Measurements from ENCODE around the gene SLC25A21. TPM values are rescaled to one million over a fixed set of nuclear protein-coding genes. Genes with fewer than 3 reads are reported as not detected.
A peak's percentile ranks its signal among the peaks of the same experiment; 100 is the strongest.
"Not testable (repeated sequence)": the region's sequence is repeated elsewhere in the genome, so short reads cannot be mapped to it uniquely, and the experiment has no call there.

SLC25A21 gene
- total RNA-seq, 1 donor from 2014 or later, result not detected

- Mint-ChIP-seq H3K27ac (no peak within 1 kb of the TSS), H3K36me3 (ENCODE audit: low read depth) (no peaks in the 10 kb centered on the region)
Observed at GRCh38 chr14:37197421-37198272, 25.2 kb upstream of the SLC25A21 start, which contains the start of gene MIPOL1. TSS of gene MIPOL1 (plus strand) at chr14:37197937. CDS start at chr14:37247889, 49,952 bp downstream.

GRCh38 chr14:37196604-37197420 lies 24.4 kb upstream of the SLC25A21 start:
- H3K36me3 Mint-ChIP-seq (ENCODE audit: low read depth), result no peaks in the 10 kb centered on the region
- H3K27ac Mint-ChIP-seq, result no peak overlapping the region
- DNase-seq (ENCODE audit: low spot score), result no peak
- peak overlapping the region; percentile 60 for H3K4me3 Mint-ChIP-seq (ENCODE audit: low read depth)
- H3K4me1 Mint-ChIP-seq (ENCODE audit: low read depth), result no peaks in the 10 kb centered on the region
- H3K9me3 Mint-ChIP-seq, result no peaks in the 10 kb centered on the region
- intact Hi-C loops (cut with micrococcal nuclease), result no loop called here
- H3K27me3 Mint-ChIP-seq (ENCODE audit: low read depth), result peaks cover 13% of the 10 kb centered on the region

More at GRCh38 chr14:37197421-37198272, 25.2 kb upstream of the SLC25A21 start, which contains the start of gene MIPOL1:
- Mint-ChIP-seq H3K4me1 (ENCODE audit: low read depth) (no peaks in the 10 kb centered on the region), H3K27me3 (ENCODE audit: low read depth) (peaks cover 13% of the 10 kb centered on the region), H3K4me3 (ENCODE audit: low read depth) (peak within 1 kb of the TSS; percentile 60), H3K9me3 (no peaks in the 10 kb centered on the region)
- no peak for DNase-seq (ENCODE audit: low spot score)
- intact Hi-C loops (cut with micrococcal nuclease), result no loop called here

- no peaks in the 10 kb centered on the region for H3K36me3 Mint-ChIP-seq (ENCODE audit: low read depth)
- H3K4me3 Mint-ChIP-seq (ENCODE audit: low read depth), result no peak overlapping the region
- intact Hi-C loops (cut with micrococcal nuclease), result no loop called here
- H3K9me3 Mint-ChIP-seq, result peaks cover 6% of the 10 kb centered on the region
- H3K27ac Mint-ChIP-seq, result no peak overlapping the region
- DNase-seq (ENCODE audit: low spot score), result no peak
- no peaks in the 10 kb centered on the region for H3K4me1 Mint-ChIP-seq (ENCODE audit: low read depth)
- peaks cover 13% of the 10 kb centered on the region for H3K27me3 Mint-ChIP-seq (ENCODE audit: low read depth)
Observed at GRCh38 chr14:37195327-37195726, 22.9 kb upstream of the SLC25A21 start.

GRCh38 chr14:37194698-37195097 lies 22.3 kb upstream of the SLC25A21 start:
- H3K27me3 Mint-ChIP-seq (ENCODE audit: low read depth), result peaks cover 13% of the 10 kb centered on the region
- intact Hi-C loops (cut with micrococcal nuclease), result no loop called here
- H3K4me3 Mint-ChIP-seq (ENCODE audit: low read depth), result no peak overlapping the region
- H3K9me3 Mint-ChIP-seq, result peaks cover 6% of the 10 kb centered on the region
- no peak for DNase-seq (ENCODE audit: low spot score)
- H3K27ac Mint-ChIP-seq, result no peak overlapping the region
- no peaks in the 10 kb centered on the region for H3K36me3 Mint-ChIP-seq (ENCODE audit: low read depth)
- no peaks in the 10 kb centered on the region for H3K4me1 Mint-ChIP-seq (ENCODE audit: low read depth)

GRCh38 chr14:37189733-37190132 lies 17.3 kb upstream of the SLC25A21 start:
- H3K36me3 Mint-ChIP-seq (ENCODE audit: low read depth); DNase-seq (ENCODE audit: low spot score); H3K27me3 Mint-ChIP-seq (ENCODE audit: low read depth); H3K4me1 Mint-ChIP-seq (ENCODE audit: low read depth); intact Hi-C loops (cut with micrococcal nuclease); H3K4me3 Mint-ChIP-seq (ENCODE audit: low read depth); H3K27ac Mint-ChIP-seq: not testable (repeated sequence)
- peaks cover 11% of the 10 kb centered on the region for H3K9me3 Mint-ChIP-seq

DNA sequence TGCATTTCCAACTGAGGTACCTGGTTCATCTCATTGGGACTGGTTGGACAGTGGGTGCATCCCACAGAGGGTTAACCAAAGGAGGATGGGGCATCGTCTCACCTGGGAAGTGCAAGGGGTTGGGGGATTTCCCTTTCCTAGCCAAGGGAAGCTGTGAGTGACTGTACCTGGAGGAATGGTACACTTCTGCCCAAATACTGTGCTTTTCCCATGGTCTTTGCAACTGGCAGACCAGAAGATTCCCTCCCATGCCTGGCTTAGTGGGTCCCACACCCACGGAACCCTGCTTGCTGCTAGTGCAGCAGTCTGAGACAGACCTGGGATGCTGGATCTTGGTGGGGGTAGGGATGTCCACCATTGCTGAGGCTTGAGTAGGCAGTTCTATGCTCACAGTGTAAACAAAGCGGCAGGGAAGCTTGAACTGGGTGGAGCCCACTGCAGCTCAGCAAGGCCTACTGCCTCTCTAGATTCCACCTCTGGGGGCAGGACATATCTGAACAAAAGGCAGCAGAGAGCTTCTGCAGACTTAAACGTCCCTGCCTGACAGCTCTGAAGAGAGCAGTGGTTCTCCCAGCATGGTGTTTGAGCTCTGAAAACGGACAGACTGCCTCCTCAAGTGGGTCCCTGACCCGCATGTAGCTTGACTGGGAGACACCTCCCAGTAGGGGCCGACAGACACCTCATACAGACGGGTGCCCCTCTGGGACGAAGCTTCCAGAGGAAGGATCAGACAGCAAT lies 15.6 kb upstream of the SLC25A21 start:
- H3K4me1 Mint-ChIP-seq (ENCODE audit: low read depth); intact Hi-C loops (cut with micrococcal nuclease); H3K36me3 Mint-ChIP-seq (ENCODE audit: low read depth); H3K4me3 Mint-ChIP-seq (ENCODE audit: low read depth); H3K27ac Mint-ChIP-seq; H3K27me3 Mint-ChIP-seq (ENCODE audit: low read depth); DNase-seq (ENCODE audit: low spot score): not testable (repeated sequence)
- peaks cover 11% of the 10 kb centered on the region for H3K9me3 Mint-ChIP-seq

DNA sequence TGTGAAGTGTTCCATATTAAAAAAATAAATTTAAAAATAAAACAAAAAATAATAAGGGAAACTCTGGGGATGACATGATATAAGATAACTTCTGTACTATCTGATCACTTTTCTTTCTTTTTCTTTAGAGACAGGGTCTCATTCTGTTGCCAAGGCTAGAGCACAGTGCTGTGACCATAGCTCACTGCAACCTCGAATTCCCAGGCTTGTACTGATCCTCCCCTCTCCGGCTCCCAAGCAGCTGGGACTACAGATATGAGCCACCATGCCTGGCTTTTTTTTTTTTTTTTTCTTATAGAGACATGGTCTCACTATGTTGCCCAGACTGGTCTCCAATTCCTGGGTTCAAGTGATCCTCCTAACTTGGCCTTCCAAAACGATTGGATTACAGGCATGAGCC lies 14.9 kb upstream of the SLC25A21 start:
- Mint-ChIP-seq H3K27me3 (ENCODE audit: low read depth) (no peaks in the 10 kb centered on the region), H3K4me3 (ENCODE audit: low read depth) (no peak overlapping the region), H3K27ac (no peak overlapping the region), H3K9me3 (peaks cover 12% of the 10 kb centered on the region), H3K4me1 (ENCODE audit: low read depth) (no peaks in the 10 kb centered on the region), H3K36me3 (ENCODE audit: low read depth) (no peaks in the 10 kb centered on the region)
- intact Hi-C loops (cut with micrococcal nuclease), result no loop called here
- DNase-seq (ENCODE audit: low spot score), result no peak

DNA sequence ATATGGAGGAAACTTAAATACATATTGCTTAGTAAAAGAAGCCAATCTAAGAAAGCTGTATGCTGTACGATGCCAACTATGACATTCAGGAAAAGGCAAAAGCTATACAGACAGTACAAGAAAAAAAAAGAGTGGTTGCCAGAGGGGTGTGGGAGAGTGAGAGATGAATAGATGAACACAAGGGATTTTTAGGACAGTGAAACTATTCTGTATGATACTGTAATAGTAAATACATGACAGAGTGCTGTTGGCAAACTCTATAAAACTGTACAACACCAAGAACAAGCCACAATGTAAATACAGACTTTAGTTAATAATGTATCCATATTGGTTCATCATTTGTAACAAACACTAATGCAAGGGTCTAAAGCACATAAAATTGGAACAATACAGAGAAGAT lies 14.5 kb upstream of the SLC25A21 start:
- no peak overlapping the region for H3K4me3 Mint-ChIP-seq (ENCODE audit: low read depth)
- no peaks in the 10 kb centered on the region for H3K27me3 Mint-ChIP-seq (ENCODE audit: low read depth)
- no peaks in the 10 kb centered on the region for H3K36me3 Mint-ChIP-seq (ENCODE audit: low read depth)
- peaks cover 16% of the 10 kb centered on the region for H3K9me3 Mint-ChIP-seq
- DNase-seq (ENCODE audit: low spot score), result no peak
- intact Hi-C loops (cut with micrococcal nuclease), result no loop called here
- no peaks in the 10 kb centered on the region for H3K4me1 Mint-ChIP-seq (ENCODE audit: low read depth)
- H3K27ac Mint-ChIP-seq, result no peak overlapping the region

DNA sequence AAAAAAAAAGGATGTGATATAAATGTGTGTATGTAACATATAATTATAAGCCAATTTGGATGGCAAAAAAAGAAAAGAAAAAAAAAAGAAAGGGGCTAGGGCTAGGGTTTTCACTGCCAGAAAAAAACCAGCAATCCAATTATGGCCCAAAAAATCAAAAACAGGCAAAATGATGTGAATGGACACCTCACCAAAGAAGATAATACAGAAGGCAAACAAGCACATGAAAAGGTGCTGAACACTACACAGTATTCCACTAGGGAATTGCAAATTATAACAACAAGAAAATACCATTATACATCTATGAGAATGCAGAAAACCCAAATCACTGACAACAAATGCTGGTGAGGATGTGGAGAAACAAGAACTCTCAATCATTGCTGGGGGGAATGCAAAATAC lies 13.3 kb upstream of the SLC25A21 start:
- H3K36me3 Mint-ChIP-seq (ENCODE audit: low read depth), result no peaks in the 10 kb centered on the region
- intact Hi-C loops (cut with micrococcal nuclease), result no loop called here
- H3K4me1 Mint-ChIP-seq (ENCODE audit: low read depth), result no peaks in the 10 kb centered on the region
- H3K27me3 Mint-ChIP-seq (ENCODE audit: low read depth), result no peaks in the 10 kb centered on the region
- H3K4me3 Mint-ChIP-seq (ENCODE audit: low read depth), result no peak overlapping the region
- no peak for DNase-seq (ENCODE audit: low spot score)
- H3K27ac Mint-ChIP-seq, result no peak overlapping the region
- H3K9me3 Mint-ChIP-seq, result peaks cover 14% of the 10 kb centered on the region

DNA sequence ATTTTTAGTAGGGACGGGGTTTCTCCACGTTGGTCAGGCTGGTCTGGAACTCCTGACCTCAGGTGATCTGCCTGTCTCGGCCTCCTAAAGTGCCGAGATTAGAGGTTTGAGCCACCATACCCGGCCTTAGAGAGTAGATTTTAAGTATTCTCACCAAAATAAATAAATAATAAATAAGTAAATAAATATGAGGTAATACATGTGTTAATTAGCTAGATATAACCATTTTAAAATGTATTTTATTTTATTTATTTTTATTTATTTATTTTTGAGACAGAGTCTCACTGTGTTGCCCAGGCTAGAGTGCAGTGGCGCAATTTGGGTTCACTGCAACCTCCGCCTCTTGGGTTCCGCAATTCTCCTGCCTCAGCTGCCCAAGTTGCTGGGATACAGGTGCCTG lies 12.1 kb upstream of the SLC25A21 start:
- DNase-seq (ENCODE audit: low spot score); H3K27ac Mint-ChIP-seq; H3K4me3 Mint-ChIP-seq (ENCODE audit: low read depth); intact Hi-C loops (cut with micrococcal nuclease); H3K36me3 Mint-ChIP-seq (ENCODE audit: low read depth); H3K27me3 Mint-ChIP-seq (ENCODE audit: low read depth); H3K4me1 Mint-ChIP-seq (ENCODE audit: low read depth): not testable (repeated sequence)
- H3K9me3 Mint-ChIP-seq, result peaks cover 15% of the 10 kb centered on the region

DNA sequence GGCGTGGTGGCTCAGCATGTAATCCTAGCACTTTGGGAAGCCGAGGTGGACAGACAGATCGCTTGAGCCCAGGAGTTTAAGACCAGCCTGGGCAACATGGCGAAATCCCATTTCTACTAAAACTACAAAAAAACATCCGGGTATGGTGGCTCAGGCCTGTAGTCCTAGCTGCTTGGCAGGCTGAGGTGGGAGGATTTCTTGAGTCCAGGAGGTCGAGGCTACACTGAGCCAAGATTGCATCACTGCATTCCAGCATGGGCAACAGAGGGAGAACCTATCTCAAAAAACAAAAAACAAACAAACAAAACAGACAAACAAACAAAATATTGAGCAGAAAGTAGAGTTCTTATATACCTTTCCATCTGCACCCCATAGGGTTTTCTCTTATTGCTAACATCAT lies 9.0 kb upstream of the SLC25A21 start:
- Mint-ChIP-seq H3K9me3 (peaks cover 18% of the 10 kb centered on the region), H3K4me3 (ENCODE audit: low read depth) (no peak overlapping the region), H3K36me3 (ENCODE audit: low read depth) (no peaks in the 10 kb centered on the region), H3K27ac (no peak overlapping the region), H3K4me1 (ENCODE audit: low read depth) (no peaks in the 10 kb centered on the region), H3K27me3 (ENCODE audit: low read depth) (no peaks in the 10 kb centered on the region)
- no peak for DNase-seq (ENCODE audit: low spot score)
- intact Hi-C loops (cut with micrococcal nuclease), result no loop called here

- DNase-seq (ENCODE audit: low spot score); H3K4me3 Mint-ChIP-seq (ENCODE audit: low read depth); H3K4me1 Mint-ChIP-seq (ENCODE audit: low read depth); H3K27me3 Mint-ChIP-seq (ENCODE audit: low read depth); intact Hi-C loops (cut with micrococcal nuclease); H3K27ac Mint-ChIP-seq; H3K36me3 Mint-ChIP-seq (ENCODE audit: low read depth): not testable (repeated sequence)
- H3K9me3 Mint-ChIP-seq, result peaks cover 18% of the 10 kb centered on the region
Observed at GRCh38 chr14:37180886-37181285, 8.5 kb upstream of the SLC25A21 start.
